Prostate gland (tissue), 2 donors: ENCODE measurements around the gene GRPEL1. TPM values are rescaled to one million over a fixed set of nuclear protein-coding genes. Genes with fewer than 3 reads are reported as not detected.

ENCODE experiments used
- DNase-seq: peaks from one replicate; pipeline ENCODE4 v3.0.0-alpha.2; 2019; ENCODE audit warnings: low spot score
- H3K27ac ChIP-seq, 2 donors: fragments of 200-600 bp; sonication (generic); 2 replicates each; pipeline ENCODE4 v1.5.1; 2017 to 2019
- H3K27me3 ChIP-seq: fragments of 200-600 bp; sonication (generic); replicated peaks from 2 replicates; pipeline ENCODE4 v1.5.1; 2019; ENCODE audit not compliant: insufficient read depth
- H3K36me3 ChIP-seq, 2 donors: fragments of 200-600 bp; sonication (generic); 1 replicate in 1 of 2; 2 replicates in 1 of 2; pipeline versions ENCODE4 v1.5.1 to v1.8.1; 2017 to 2019
- H3K4me1 ChIP-seq: fragments of 200-600 bp; sonication (generic); replicated peaks from 2 replicates; pipeline ENCODE4 v1.5.1; 2019
- H3K4me3 ChIP-seq, 2 donors: fragments of 200-600 bp; sonication (generic); 2 replicates each; pipeline ENCODE4 v1.5.1; 2017 to 2019
- H3K9me3 ChIP-seq: fragments of 200-600 bp; sonication (generic); 2 replicates; pipeline ENCODE4 v1.5.1; 2017
- CTCF ChIP-seq, 4 experiments: fragments of 200-600 bp in 2 of 4; fragments of 450-650 bp in 2 of 4; sonication (generic) in 2 of 4; IDR thresholded peaks; 1 replicate in 3 of 4; 2 replicates in 1 of 4; pipeline ENCODE4 v1.5.1; 2016 to 2019; ENCODE audit warnings: antibody characterized with exemption in 4 of 4, mild to moderate bottlenecking in 2 of 4, moderate library complexity in 2 of 4
- POLR2A ChIP-seq: fragments of 450-650 bp; IDR thresholded peaks from one replicate; pipeline ENCODE4 v1.6.1; 2016; ENCODE audit warnings: antibody characterized with exemption, mild to moderate bottlenecking
- POLR2AphosphoS5 ChIP-seq: sonication (generic); formaldehyde crosslinking; IDR thresholded peaks from one replicate; pipeline ENCODE4 v1.6.1; 2017; ENCODE audit warnings: antibody characterized with exemption
- WGBS: methylation state at CpG from one replicate; pipeline ENCODE4 v1.1.5; 2018; 5-methylcytosine and 5-hydroxymethylcytosine counted together
- intact Hi-C: fragments of 100-400 bp; cut with DNase I; formaldehyde crosslinking; loops from one replicate; pipeline ENCODE4 v1.14.2; 2022
- total RNA-seq, 2 donors: library from RNA; depleted of rRNA; stranded (reverse); fragments of >200 nt; gene quantifications; one replicate each; pipeline ENCODE4 v1.1.0, GENCODE V29; 2016

The GRPEL1 gene
- total RNA-seq, 2 donors from 2014 or later, result 12.8 to 25.6 TPM

- H3K27me3 ChIP-seq, result no peaks in the 10 kb centered on the region
- H3K9me3 ChIP-seq, result no peaks in the 10 kb centered on the region
- no peak overlapping the region for H3K4me3 ChIP-seq
- TF ChIP-seq POLR2AphosphoS5 (no peak), CTCF (IDR thresholded peaks at IDR 0.05) (no peak), POLR2A (no peak)
- intact Hi-C loops, result no loop called here
- DNase-seq, result no peak
- H3K4me1 ChIP-seq, result no peaks in the 10 kb centered on the region
- H3K27ac ChIP-seq, result no peak overlapping the region
- H3K36me3 ChIP-seq, result peaks cover 2 to 5% of the 10 kb centered on the region in 2 donors
- WGBS, result 88% methylated on average over 10 of the region's 10 CpGs
Measured at GRCh38 chr4:7055990-7056325, 11.9 kb downstream of the GRPEL1 start.

GRCh38 chr4:7055111-7055989 is 12.5 kb downstream of the GRPEL1 start:
- no peak for DNase-seq
- Histone ChIP-seq H3K9me3 (no peaks in the 10 kb centered on the region), H3K27ac (no peak overlapping the region), H3K27me3 (no peaks in the 10 kb centered on the region), H3K4me1 (no peaks in the 10 kb centered on the region), H3K4me3 (no peak overlapping the region), H3K36me3 (peaks cover 2 to 5% of the 10 kb centered on the region in 2 donors)
- intact Hi-C loops, result no loop called here
- no peak for TF ChIP-seq POLR2A
- 93% methylated on average over 31 of the region's 31 CpGs for WGBS

GRCh38 chr4:7054106-7054880 is 13.6 kb downstream of the GRPEL1 start:
- H3K27ac ChIP-seq, result no peak overlapping the region
- no peak for TF ChIP-seq POLR2AphosphoS5
- no peak for TF ChIP-seq POLR2A
- TF ChIP-seq CTCF (IDR thresholded peaks at IDR 0.05), result no peak
- intact Hi-C loops, result no loop called here
- WGBS, result 95% methylated on average over 52 of the region's 52 CpGs
- H3K36me3 ChIP-seq, result peaks cover 2 to 5% of the 10 kb centered on the region in 2 donors
- H3K9me3 ChIP-seq, result no peaks in the 10 kb centered on the region
- no peak for DNase-seq
- H3K4me1 ChIP-seq, result no peaks in the 10 kb centered on the region
- no peaks in the 10 kb centered on the region for H3K27me3 ChIP-seq
- H3K4me3 ChIP-seq, result no peak overlapping the region

- no peaks in the 10 kb centered on the region for H3K4me1 ChIP-seq
- H3K9me3 ChIP-seq, result no peaks in the 10 kb centered on the region
- 65% methylated on average over 20 of the region's 20 CpGs for WGBS
- no peak for DNase-seq
- TF ChIP-seq POLR2A, result no peak
- no peaks in the 10 kb centered on the region for H3K27me3 ChIP-seq
- H3K36me3 ChIP-seq, result peaks cover 2 to 5% of the 10 kb centered on the region in 2 donors
- H3K27ac ChIP-seq, result no peak overlapping the region
- H3K4me3 ChIP-seq, result no peak overlapping the region
- intact Hi-C loops, result no loop called here
Measured at GRCh38 chr4:7052923-7053715, 14.7 kb downstream of the GRPEL1 start.

GRCh38 chr4:7052313-7052712 is 15.6 kb downstream of the GRPEL1 start:
- 84% methylated on average over 6 of the region's 14 CpGs for WGBS
- H3K4me3 ChIP-seq, result no peak overlapping the region
- TF ChIP-seq CTCF (IDR thresholded peaks at IDR 0.05) (no peak), POLR2A (no peak), POLR2AphosphoS5 (no peak)
- no peak overlapping the region for H3K27ac ChIP-seq
- peaks cover 2 to 5% of the 10 kb centered on the region in 2 donors for H3K36me3 ChIP-seq
- intact Hi-C loops, result no loop called here
- no peak for DNase-seq
- no peaks in the 10 kb centered on the region for H3K9me3 ChIP-seq
- no peaks in the 10 kb centered on the region for H3K4me1 ChIP-seq
- H3K27me3 ChIP-seq, result no peaks in the 10 kb centered on the region
